HT-29 (cell line): ENCODE data around the gene GARNL3. TPM values are rescaled to one million over a fixed set of nuclear protein-coding genes. Genes with fewer than 3 reads are reported as not detected.

Experiments
- DNase-seq: peaks from one replicate; pipeline ENCODE4 v3.0.0-alpha.2; 2015; ENCODE audit warnings: low spot score
- total RNA-seq: library from RNA; depleted of rRNA; stranded (reverse); fragments of >200 nt; shearing (Covaris generic); gene quantifications from 2 replicates; pipeline ENCODE4 v1.2.3, GENCODE V29; 2014

Gene GARNL3
- total RNA-seq, 1 experiment from 2014 or later = 0.56 TPM

DNA sequence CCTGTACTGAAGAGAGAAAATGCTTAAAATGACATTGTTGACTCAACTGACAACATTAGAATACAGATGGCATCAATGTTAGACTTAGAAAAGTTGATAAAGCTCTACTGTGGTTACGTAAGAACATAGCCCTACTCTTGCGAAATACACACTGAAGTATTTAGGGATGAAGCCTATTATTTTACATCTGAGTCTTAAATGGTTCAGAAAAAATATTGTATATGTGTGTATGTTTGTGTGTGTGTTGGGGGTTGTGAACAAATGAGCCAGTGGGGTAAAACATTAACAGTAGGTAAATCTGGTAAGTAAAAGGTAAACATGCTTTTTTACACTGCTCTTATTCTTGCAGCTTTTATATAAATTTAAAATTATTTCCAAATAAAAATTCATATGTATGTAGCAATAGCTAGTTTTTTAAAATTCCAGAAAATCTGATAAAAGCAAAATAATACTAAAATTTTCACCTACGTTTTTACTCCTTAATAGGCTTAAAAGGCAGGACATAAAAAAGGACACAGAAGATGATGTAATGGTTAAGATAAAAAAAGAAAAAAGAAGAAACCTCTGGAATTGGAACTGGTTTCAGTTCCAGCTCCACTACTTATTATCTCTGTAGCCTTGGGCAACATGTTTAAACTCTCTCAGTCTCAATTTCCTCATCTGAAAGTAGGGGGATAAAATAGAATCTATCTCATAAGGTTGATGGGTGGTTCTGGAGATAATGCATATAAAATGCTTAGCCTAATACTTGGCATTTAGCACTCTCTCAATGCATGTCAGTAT lies 44.3 kb downstream of the GARNL3 start:
- DNase-seq = no peak

DNA sequence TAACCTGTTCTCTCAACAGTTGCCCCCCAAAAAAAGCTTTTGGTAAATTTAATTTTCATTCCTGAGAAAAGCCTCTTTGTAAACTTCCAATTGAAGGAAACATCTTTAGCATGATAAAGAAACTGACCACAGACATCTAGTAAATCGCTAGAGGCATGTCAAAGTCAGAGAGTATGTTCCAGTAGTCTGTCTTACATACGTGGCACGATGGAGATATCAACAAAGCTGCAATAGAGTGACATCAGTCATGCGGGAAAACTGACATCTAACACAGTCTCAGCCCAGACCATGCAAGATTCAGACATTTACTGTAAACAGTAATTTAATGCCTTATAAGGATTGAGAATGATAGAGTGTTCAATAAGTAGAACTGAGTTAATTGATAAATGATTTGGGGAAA lies 45.1 kb downstream of the GARNL3 start:
- DNase-seq = no peak

DNA sequence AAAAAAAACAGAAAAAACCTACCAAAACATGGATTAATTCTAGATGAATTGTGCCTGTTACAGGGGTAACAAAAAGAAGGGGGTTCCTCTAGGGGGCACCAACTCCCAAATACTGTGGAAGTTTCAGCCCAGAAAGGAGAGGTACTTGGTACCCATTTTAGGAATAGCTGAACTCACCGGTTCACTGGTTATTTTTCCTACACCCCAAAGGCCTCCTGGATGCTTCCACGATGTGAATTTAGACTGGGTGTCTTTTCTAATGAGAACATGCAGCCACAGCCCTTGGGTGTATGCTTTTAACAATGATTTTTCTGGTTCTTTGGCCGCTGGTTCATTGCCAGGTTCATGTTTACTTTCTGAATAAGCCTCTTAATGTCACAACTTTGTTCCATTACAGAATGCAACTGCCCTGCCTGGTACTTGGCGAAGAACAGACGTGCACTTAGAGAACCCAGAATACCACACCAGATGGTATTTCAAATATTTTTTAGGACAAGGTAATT lies 46.7 kb downstream of the GARNL3 start:
- DNase-seq = peak; percentile 69

DNA sequence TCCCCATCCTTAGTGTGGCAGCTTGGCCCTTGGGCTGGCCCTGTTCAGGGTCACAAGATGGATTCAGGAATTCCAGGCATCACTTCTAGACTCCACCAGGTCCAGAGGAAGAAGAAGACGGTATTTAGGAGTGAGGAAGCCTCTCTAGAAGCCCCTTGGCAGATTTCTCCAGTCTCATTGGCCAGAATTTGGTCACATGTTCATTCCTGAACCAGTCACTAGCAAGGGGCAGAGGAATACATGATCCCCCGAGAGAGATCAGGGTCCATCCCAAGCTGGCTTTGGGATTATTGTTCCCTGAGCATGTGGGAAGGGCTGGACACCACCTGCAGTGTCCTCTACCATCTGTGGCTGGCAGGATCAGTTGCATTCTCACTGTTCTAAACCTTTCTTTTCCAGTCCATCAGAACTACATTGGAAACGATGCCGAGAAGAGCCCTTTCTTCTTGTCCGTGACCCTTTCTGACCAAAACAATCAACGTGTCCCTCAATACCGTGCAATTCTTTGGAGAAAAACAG lies 48.5 kb downstream of the GARNL3 start:
- DNase-seq = no peak

DNA sequence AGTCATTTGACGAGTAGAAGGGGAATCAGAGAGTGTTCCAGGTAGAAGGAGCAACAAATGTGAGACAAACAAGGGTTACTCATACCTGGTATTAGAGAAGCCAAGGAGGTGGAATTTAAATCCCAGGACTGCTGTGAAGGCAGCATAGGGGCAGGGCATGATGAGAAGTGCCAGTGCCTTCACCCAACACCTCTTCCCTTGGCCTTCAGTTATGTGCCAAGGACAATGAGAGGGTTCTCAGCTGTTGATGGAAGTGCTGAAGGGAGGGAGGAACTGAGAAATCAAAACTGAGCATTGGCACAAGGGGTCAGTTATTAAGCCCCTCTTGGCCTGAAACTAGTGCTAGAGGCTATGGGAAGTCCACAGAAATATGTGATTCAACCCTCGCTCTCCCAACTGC lies 50.3 kb downstream of the GARNL3 start:
- DNase-seq = no peak

DNA sequence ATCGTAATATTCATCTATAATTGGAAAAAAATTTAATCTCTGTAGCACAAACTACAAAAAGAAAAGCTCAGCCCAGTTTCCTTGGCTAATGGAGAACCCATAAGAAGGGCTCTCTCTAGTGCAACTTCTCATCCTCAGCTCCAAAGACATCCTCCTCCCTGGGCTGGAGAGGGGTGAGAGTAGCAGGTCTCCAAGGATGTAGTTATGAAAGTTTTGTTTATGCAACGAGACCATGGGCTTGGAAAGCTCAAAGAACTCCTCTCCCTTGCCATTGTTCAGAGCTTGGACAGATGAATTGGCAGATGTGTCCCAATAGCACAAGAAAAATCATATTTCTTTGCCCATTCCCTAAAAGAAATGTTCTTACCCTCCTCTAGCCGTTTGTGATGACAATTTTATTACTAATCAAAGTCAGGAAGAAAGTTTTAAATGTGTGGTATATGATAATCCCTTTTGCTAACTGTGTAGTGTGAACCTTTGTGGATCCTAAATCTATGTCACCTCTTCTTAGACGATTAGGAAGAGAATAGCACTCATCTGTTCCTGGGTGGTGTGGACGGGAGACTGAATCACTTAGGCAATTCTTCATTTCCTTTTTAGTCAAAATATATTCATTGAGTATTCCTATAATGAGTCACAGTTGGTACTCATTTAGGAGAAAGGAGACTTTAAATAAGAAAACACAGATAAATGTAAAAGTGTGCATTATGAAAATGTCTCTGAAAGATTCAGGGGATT lies 52.2 kb downstream of the GARNL3 start:
- DNase-seq = no peak

DNA sequence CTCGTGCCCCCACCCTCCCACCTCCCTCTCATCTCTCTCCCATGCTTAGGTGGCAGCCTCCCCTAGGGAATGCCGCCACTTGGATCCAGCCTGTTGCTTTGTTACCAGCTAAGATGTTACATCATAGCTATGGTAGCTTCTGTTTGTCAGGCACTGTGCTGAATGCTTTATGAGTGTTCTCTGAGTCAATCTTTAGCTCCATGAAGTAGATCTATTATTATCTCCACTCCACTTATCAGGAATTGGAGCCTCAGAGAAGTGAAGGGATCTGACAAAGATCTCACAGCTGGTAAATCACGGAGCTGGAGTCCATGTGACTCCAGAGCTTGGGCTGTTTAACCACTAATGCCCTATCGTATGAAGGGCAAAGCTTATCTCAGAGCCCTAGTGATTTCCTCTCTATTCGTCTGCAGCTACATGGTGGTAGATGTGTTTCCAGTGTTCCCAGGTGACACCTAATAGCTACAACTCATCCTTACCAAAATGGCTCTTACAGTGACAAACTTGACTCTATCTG lies 54.1 kb downstream of the GARNL3 start:
- no peak for DNase-seq

DNA sequence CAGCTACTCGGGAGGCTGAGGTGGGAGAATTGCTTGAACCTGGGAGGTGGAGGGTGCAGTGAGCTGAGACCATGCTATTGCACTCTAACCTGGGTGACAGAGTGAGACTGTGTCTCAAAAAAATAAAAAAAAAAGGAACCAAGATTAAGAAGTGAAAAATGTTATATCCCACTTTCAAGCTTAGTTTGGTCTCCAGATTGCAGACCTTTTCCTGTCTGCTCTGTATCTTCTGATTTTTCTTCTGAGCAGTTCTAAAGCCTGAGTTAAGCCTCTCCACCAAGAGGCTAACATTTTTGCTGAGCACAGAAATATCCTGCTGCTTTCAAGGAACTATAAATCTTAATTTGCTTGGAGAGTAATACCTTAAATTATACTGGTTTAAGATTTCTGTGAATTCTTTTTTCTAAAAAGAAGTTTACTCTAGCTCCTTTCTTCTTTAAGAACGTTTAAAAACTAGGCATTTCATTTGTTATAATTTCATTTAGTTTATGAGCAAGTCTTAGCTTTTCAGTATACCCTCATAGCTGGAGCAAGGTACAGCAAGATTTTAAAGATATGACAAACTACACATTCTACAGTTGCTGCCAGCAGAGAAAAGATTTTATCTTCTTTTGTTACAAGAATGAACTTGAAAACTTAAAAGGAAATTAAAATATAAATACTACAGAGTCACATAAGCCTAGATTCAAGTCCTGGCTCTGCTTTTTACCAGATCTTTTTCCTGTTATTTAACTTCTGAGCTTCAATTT lies 55.0 kb downstream of the GARNL3 start:
- DNase-seq = no peak

DNA sequence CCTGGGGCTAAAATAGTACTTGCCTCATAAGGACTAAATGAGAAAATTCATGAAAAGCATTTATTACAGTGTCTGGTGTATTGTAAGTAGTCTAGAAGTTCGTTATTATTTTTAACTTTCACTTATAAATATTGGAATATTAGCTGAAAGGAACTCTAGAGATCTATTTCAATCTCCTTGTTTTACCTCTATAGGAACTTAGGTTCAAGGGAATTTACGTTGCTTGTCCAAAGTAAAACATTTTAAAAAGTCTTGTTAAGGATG lies 55.5 kb downstream of the GARNL3 start:
- DNase-seq = no peak

DNA sequence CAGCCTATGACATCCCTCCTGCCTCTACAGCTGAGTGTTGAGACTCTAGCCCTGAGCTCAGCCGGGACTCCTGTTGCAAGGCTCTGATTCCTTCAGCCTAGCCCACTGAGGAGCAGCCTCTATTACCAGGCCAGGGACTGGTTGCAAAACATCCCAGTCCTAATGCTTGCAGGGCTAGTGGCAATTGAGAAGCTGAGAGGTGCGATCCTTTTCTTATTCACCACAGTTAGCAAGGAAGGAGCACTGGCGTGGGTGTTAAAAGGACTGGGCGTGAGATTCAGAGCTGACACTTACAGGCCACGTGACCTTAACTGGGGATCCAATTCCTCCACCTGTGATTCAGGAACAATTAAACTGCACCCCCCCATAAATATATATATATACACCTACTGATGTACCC lies 58.8 kb downstream of the GARNL3 start:
- no peak for DNase-seq

DNA sequence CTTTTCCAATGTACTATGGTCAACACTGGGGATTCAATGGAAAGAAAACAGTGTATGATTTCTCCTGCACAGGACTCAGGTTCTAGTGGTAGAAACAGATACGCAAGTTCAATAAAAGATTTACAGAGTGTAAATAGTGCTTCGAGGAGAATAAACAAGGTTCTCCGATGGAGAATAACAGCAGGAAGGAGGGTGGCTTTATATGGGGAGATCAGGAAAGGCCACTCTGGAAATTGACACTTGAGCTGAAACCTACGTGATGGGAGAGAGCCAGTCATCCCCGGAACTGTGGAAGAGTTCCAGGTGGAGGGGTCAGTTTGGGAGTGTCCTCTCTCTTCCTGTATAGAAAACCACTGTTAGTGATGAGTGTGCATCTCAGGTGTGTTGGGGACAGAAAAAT lies 65.9 kb downstream of the GARNL3 start:
- no peak for DNase-seq

DNA sequence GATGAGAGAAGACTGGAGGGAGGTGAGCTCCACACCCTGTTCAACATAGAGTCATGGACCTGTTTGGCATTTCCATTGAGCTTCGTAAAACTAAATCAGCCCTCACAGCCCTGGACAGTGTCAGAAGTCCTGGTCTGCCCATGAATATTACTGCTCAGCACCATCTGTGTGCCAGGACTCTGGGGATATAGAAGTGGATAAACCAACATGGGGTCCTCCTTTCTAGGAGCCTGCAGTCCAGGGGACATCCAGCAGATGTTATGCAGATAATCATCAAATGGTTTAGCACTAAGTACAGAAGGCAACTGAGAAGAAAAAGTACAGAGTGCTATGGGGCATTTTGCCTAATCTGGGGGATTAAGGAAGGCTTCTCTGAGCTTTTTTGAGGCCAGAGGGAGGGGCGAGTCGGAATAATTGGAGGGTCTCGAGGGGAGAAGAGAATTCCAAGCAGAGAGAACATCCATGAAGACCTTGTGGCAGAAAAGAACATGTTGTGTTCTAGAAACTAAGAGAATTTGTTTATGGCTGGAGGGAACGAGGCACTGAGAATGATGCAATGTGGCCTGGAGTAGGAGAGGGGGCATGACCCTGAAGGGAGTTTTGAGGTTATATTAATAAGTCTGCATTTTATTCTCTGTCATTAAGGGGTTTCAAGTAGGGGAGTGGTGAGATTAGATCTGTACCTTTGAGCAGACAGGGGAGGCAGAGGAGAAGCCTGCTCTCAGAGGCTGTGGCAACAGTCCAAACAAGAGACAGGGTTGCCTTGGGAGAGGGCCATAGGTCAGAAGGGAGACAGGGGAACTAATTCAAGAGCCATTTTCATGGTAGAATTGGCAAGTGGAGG lies 68.9 kb downstream of the GARNL3 start:
- DNase-seq = no peak

DNA sequence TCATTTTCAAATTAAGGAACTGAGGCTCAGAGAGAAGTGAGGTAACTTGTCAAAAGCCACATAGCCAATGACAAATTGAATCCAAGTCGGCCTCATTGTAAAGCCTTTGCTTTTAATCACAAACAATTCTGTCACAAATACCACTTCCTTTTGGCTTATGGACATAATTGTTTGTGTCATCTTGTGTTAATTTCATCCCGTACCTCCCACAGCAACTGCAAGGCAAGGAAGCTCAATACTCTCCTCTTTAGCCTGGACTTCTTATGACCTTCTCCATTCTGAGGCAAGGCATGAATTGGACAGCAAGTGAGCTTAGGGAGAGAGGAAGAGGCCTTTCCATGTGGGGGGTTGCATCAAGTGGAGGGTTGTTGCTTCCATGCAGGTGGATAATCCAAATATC lies 70.2 kb downstream of the GARNL3 start:
- no peak for DNase-seq

DNA sequence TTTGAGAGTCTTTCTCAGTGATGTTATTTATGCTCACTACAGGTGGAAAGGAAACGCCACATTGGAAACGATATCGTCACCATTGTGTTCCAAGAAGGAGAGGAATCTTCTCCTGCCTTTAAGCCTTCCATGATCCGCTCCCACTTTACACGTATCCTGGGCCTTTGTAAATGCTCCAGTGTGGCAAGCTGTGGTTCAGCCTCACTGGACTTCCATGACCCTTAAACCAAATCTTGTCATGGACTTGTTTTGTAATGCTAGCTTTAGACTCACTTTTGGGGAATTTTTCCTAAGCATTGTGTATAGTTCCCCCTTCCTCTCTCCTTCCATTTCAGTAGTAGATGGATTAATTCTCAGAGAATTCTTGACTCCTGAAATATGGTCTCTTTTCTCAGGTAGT lies 71.5 kb downstream of the GARNL3 start:
- DNase-seq = no peak

DNA sequence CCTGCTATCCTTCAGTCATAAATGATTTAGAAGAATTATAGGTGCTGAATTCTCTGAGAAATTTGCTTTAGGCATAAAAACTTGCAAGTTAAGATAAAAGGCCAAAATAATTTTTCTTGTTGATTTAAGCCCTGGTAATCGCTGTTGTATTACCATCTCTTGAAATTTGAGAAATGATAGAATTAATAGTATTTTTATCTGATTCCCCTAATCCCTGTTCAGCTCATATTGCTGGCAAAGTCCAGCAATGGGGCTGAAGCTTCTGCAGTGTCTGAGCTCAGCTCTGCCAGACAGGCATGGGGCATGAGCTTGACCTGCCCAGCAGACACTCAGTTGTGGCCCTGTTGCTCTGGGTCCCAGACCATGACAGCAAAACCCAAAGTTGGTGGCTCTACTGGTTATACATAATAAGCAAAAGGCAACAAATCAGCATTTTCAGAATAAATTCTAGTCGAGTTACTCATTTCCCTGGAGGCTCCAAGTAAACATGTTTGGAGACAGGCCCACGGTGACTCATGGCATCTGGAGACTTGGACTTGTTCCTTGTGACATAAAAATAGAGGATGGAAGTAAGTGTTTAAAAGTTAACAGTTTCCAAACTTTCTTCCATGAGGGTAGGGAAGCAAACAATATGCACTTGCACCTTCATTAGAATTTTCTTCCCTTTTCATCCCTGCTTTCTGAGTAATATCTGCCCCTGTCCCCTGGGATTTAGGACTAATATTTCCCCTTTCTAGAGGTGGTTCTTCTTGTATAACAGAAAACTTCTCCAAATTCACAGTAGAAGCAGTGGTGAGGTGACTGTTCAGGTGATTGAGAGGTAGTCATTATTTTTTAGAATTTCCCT lies 72.2 kb downstream of the GARNL3 start:
- DNase-seq = peak; percentile 56

DNA sequence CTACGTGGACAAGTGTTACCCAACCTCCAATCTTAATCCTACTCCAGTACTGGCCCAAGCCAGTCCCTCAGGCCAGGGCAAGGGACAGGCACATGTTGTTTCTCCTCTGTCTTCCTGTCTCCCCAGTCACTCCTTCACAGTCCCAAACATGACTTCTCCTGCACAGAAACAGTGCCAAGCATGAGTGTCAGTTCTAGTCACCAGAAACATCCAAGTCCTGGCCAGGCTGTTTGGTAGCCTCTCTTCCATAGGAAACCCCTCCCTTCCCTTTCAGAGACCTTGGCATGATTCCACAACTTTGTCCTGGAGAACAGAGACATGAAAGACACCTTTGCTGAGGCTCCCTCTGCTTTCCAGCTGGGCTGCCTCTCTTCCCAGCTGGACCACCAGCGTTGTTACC lies 76.1 kb downstream of the GARNL3 start:
- DNase-seq = no peak

DNA sequence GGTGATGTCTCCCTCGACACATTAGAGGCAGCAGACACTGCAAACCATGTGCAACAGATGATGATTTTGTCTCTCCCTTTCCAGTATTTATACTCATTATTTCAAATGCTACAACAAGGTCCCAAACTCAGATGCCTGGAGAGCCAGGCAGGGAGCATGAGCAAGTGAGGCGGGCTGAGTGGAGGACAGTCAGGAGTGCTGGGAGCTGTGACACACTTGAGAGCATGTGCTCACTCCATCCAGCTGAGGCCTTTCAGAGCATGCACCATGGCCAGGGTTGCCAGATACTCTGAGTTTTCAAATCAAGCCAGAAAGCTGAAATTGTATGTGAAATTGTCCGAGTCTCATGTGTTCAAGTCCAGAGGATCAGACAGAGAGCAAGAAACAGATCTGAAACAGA lies 76.6 kb downstream of the GARNL3 start:
- DNase-seq = no peak

DNA sequence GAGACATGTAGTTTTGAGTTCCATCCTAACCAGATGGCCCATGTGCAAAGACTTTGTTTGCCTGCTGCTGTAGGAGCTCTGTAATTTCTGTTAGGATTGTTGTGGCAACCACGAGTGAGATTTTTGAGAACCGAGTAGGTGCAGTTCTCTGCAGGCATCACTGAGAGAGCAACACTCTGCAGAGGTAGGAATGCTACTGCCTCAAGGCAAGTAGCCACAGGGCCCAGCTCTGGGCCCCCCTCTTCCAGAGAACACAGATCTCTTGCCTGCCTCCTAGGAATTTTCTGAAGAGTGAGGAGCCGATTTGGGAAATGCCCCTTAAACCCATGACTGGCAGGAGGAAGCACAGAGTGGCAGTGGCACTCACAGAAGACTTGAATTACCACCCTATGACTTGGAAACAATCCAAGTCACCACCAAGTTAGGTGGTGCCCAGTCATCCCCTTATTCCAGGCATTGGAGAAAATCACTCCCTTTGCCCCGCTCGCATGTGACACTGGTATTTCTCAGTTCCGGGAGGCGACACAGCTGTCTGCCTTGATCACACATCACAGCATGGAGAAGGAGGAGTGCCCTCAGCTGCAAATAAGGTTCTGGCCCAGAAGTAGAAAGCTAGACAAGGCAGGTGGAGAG lies 79.9 kb downstream of the GARNL3 start:
- no peak for DNase-seq

DNA sequence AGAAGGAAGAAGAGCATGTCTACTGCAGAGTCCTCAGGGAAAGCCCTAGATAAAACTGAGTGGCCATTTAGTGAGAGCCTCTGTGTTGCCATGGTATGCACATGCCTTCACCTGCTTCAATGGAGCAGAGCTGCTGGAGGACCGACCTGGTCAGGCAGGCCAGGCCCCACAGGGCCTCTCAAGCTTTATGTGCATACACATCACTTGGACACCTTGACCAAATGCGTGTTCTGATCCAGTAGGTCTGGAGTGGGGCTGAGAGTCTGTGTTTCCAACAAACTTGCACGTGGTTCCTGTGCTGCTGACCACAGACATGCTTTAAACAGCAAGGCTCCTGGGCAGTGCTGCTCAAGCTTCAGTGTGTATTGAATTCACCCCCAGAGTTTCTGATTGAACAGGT lies 81.0 kb downstream of the GARNL3 start:
- no peak for DNase-seq

DNA sequence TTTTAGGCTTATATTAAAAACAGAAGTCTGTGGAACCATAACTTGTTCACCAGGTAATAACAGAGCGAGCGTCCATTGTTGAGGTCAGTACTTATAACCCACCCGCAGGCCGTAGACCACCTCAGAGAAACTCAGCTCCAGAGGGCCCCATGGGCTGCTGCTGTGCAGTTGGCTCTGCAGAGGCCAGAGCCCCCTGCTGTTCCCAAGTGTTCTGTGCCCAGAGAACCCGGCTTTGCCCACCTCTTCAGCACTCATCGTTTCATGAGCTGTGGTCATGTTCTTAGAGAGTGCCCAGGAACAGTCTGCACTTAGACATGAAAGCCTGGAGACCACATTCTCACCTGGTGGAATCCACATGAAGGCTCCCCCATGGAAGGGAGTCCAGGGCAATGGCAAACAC lies 82.0 kb downstream of the GARNL3 start:
- DNase-seq = no peak
